Mesendoderm (in vitro differentiated cells): ENCODE results near the gene MYH14.
A peak's percentile ranks its signal among the peaks of the same experiment; 100 is the strongest.
"Not testable (repeated sequence)": the region's sequence is repeated elsewhere in the genome, so short reads cannot be mapped to it uniquely, and the experiment has no call there.

Experiments
- DNase-seq: peaks from one replicate; pipeline ENCODE4 v3.0.0; 2013
- H2AK5ac ChIP-seq: 2 replicates; pipeline ENCODE4 v1.6.1; 2013; ENCODE audit warnings: low read length, inconsistent platforms
- H2BK120ac ChIP-seq: 2 replicates; pipeline ENCODE4 v1.6.1; 2013; ENCODE audit warnings: low read depth, mild to moderate bottlenecking, low read length, moderate library complexity, mixed read lengths
- H2BK15ac ChIP-seq: replicated peaks from 2 replicates; pipeline ENCODE4 v1.6.1; 2013; ENCODE audit warnings: low read depth, mild to moderate bottlenecking, moderate library complexity
- H2BK5ac ChIP-seq: 2 replicates; pipeline ENCODE4 v1.6.1; 2013; ENCODE audit warnings: low read length, inconsistent platforms
- H3K18ac ChIP-seq: 2 replicates; pipeline ENCODE4 v1.6.1; 2013; ENCODE audit warnings: mild to moderate bottlenecking, low read length, mixed read lengths
- H3K23ac ChIP-seq: one replicate; pipeline ENCODE4 v1.6.1; 2013; ENCODE audit warnings: low read length
- H3K27ac ChIP-seq: 2 replicates; pipeline ENCODE4 v1.5.1; 2013; ENCODE audit warnings: low read depth, mild to moderate bottlenecking, inconsistent platforms, low read length, moderate library complexity
- H3K27me3 ChIP-seq: 2 replicates; pipeline ENCODE4 v1.6.1; 2013; ENCODE audit warnings: low read length, control low read depth, mild to moderate bottlenecking, inconsistent platforms; ENCODE audit not compliant: insufficient read depth, poor library complexity
- H3K36me3 ChIP-seq: 2 replicates; pipeline ENCODE4 v1.6.1; 2013; ENCODE audit warnings: low read length, inconsistent platforms; ENCODE audit not compliant: control insufficient read depth, insufficient read depth
- H3K4ac ChIP-seq: one replicate; pipeline ENCODE4 v1.6.1; 2013; ENCODE audit warnings: low read depth, mild to moderate bottlenecking, low read length, moderate library complexity
- H3K4me1 ChIP-seq: 2 replicates; pipeline ENCODE4 v1.6.1; 2013; ENCODE audit warnings: low read depth, low read length, inconsistent platforms; ENCODE audit not compliant: control insufficient read depth
- H3K4me2 ChIP-seq: 2 replicates; pipeline ENCODE4 v1.6.1; 2013; ENCODE audit warnings: low read length
- H3K4me3 ChIP-seq: 2 replicates; pipeline ENCODE4 v1.5.1; 2013; ENCODE audit warnings: mild to moderate bottlenecking, low read length
- H3K56ac ChIP-seq: one replicate; pipeline ENCODE4 v1.6.1; 2013; ENCODE audit warnings: low read length
- H3K79me1 ChIP-seq: 2 replicates; pipeline ENCODE4 v1.6.1; 2013; ENCODE audit warnings: low read length, inconsistent platforms
- H3K79me2 ChIP-seq: 2 replicates; pipeline ENCODE4 v1.6.1; 2013; ENCODE audit warnings: mild to moderate bottlenecking, low read length; ENCODE audit not compliant: control insufficient read depth, insufficient read depth
- H3K9ac ChIP-seq: 2 replicates; pipeline ENCODE4 v1.6.1; 2013; ENCODE audit warnings: low read length, inconsistent platforms
- H4K5ac ChIP-seq: one replicate; pipeline ENCODE4 v1.6.1; 2013; ENCODE audit warnings: low read length
- H4K8ac ChIP-seq: one replicate; pipeline ENCODE4 v1.6.1; 2013; ENCODE audit warnings: low read depth, mild to moderate bottlenecking, control low read depth, low read length, moderate library complexity
- WGBS: extraction: QIAGEN DNeasy Blood & Tissue Kit; methylation state at CpG from one replicate; pipeline ENCODE4 v1.1.7; 2013; ENCODE audit warnings: low lambda C conversion rate, missing lambda C conversion rate; ENCODE audit not compliant: insufficient coverage; ENCODE audit errors: extremely low coverage; 5-methylcytosine and 5-hydroxymethylcytosine counted together

The MYH14 gene

DNA sequence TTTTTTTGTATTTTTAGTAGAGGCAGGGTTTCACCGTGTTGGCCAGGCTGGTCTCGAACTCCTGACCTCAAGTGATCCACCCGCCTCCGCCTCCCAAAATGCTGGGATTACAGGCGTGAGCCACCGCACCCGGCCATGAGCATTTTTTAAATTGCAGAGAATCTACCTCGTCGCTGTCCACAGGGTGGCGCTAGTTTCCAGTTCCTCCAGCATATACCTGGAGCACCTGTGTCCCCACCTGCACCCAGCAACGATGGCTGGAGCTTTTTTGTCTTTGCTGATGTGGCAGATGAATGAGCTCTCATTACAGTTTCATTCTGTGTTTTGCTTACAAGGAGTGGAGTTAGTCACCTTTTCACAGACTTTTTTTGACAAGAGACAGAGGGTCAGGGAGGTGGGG, 34.1 kb downstream of the MYH14 start:
- not testable (repeated sequence) for H2BK120ac ChIP-seq, H3K4me1 ChIP-seq, H3K36me3 ChIP-seq, H3K56ac ChIP-seq, H3K4me3 ChIP-seq, H3K18ac ChIP-seq, H2BK15ac ChIP-seq, H2AK5ac ChIP-seq, H3K79me1 ChIP-seq, H4K5ac ChIP-seq, H3K27ac ChIP-seq, H3K27me3 ChIP-seq, H4K8ac ChIP-seq, H3K4ac ChIP-seq, H3K23ac ChIP-seq, H3K9ac ChIP-seq, H2BK5ac ChIP-seq, H3K4me2 ChIP-seq, H3K79me2 ChIP-seq
- no CpG with 5 or more reads among the region's 11 CpGs for WGBS
- DNase-seq: peak; percentile 42

DNA sequence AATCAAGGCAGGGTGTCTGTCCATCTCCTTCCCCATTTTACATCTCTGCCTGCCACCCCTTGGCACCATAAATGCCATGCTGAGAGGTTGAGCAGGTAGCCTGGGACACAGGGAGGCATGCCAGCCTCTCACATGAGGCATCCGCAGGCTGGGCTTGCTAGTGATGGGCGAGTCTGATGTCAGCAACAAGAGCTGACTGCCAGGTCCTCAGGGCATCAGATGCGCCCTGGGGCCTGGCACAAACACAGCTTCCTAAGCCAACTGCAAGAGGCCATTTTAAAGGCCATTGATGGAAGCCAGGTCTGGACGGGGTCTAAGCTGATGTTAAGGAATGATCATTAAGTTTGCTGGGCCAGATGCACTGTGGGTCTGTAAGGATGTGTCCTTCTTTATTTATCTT, 34.6 kb downstream of the MYH14 start:
- Histone ChIP-seq H3K27me3 (no peaks in the 10 kb centered on the region), H3K4me3 (no peak overlapping the region), H3K23ac (no peak overlapping the region), H3K4ac (no peak overlapping the region), H3K79me1 (no peaks in the 10 kb centered on the region), H4K8ac (no peak overlapping the region), H2BK15ac (no peak overlapping the region), H2BK5ac (no peak overlapping the region), H3K4me2 (no peak overlapping the region), H2BK120ac (no peak overlapping the region), H3K27ac (no peak overlapping the region), H3K56ac (no peak overlapping the region), H3K18ac (no peak overlapping the region), H3K9ac (no peak overlapping the region), H4K5ac (no peak overlapping the region), H3K79me2 (no peaks in the 10 kb centered on the region), H3K4me1 (no peaks in the 10 kb centered on the region), H2AK5ac (no peak overlapping the region), H3K36me3 (no peaks in the 10 kb centered on the region)
- DNase-seq: no peak
- no CpG with 5 or more reads among the region's 4 CpGs for WGBS

DNA sequence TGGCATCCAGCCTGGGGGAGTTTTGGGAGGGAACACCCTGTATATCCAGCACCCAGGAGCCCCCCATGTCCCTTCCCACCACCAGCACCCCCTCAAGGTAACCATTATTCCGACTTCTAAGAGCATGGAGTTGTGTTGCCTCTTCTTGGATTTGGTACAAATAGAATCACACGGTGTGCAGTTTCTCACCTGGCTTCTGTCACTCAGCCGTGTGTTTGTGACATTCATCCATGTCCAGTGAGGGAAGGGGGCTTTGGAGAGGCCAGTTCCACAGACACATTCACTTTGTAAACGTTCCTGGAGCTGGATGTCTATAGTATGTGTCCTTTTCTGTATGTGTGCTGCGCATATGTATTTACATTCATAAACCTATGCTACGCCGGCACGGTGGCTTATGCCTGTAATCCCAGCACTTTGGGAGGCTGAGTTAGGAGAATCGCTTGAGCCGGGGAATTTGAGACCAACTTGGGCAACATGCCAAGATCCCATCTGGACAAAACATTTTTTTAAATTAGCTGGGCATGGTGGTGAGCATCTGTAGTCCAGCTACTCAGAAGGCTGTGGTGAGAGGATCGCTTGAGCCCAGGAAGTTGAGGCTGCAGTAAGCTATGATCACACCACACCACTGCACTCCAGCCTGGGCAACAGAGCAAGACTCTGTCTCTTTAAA, 36.6 kb downstream of the MYH14 start:
- Histone ChIP-seq H2AK5ac (no peak overlapping the region), H3K4ac (no peak overlapping the region), H3K79me2 (no peaks in the 10 kb centered on the region), H4K5ac (no peak overlapping the region), H2BK15ac (no peak overlapping the region), H3K27me3 (no peaks in the 10 kb centered on the region), H3K18ac (no peak overlapping the region), H3K27ac (no peak overlapping the region), H2BK5ac (no peak overlapping the region), H2BK120ac (no peak overlapping the region), H3K23ac (no peak overlapping the region), H3K9ac (no peak overlapping the region), H3K56ac (no peak overlapping the region), H4K8ac (no peak overlapping the region), H3K79me1 (no peaks in the 10 kb centered on the region), H3K4me1 (no peaks in the 10 kb centered on the region), H3K4me3 (no peak overlapping the region), H3K36me3 (no peaks in the 10 kb centered on the region), H3K4me2 (no peak overlapping the region)
- no peak for DNase-seq
- no CpG with 5 or more reads among the region's 11 CpGs for WGBS

DNA sequence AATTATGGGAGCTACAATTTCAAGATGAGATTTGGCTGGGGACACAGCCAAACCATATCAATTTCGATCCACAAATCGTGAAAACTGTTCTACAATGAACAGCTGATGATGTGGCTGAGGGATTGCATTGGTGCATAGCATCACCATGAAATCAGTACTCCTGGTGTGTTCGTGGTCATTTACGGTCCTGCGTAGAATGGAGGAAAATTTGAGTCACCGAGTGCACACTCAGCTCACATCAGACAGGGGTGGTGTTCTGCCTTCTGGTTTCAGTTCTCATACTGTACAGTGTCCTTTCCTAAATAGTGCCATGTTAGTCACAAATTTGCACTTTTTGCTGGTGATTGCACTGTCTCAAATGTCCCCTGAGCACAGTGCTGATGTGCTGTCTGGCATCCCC, 39.2 kb downstream of the MYH14 start:
- H3K27ac ChIP-seq: no peak overlapping the region
- H2BK5ac ChIP-seq: no peak overlapping the region
- H3K23ac ChIP-seq: no peak overlapping the region
- no peak overlapping the region for H2BK15ac ChIP-seq
- H4K5ac ChIP-seq: no peak overlapping the region
- H3K9ac ChIP-seq: no peak overlapping the region
- H3K18ac ChIP-seq: no peak overlapping the region
- H3K27me3 ChIP-seq: no peaks in the 10 kb centered on the region
- no peak overlapping the region for H4K8ac ChIP-seq
- no peaks in the 10 kb centered on the region for H3K36me3 ChIP-seq
- H3K79me2 ChIP-seq: no peaks in the 10 kb centered on the region
- no peak for DNase-seq
- H3K56ac ChIP-seq: no peak overlapping the region
- no peaks in the 10 kb centered on the region for H3K4me1 ChIP-seq
- H2AK5ac ChIP-seq: no peak overlapping the region
- WGBS: no CpG with 5 or more reads among the region's 6 CpGs
- no peak overlapping the region for H3K4ac ChIP-seq
- no peak overlapping the region for H2BK120ac ChIP-seq
- no peaks in the 10 kb centered on the region for H3K79me1 ChIP-seq
- no peak overlapping the region for H3K4me3 ChIP-seq
- H3K4me2 ChIP-seq: no peak overlapping the region

DNA sequence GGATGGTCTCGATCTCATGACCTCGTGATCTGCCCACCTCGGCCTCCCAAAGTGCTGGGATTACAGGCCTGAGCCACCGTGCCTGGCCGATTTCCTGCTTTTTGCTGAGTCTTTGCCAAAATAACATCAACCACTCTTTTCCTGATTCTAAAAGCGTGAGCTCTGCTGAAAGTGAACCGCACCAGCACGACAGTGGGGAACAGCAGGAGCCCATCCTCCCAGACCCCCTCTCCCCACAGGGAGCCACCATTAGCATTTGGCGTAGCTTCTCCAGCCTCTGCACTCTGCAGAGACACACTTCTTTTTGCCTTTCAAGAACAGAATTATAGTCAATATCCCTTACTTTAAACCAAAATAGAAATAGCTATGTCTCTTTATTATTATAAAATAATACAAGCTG, 41.3 kb downstream of the MYH14 start:
- H4K8ac ChIP-seq: no peak overlapping the region
- no peaks in the 10 kb centered on the region for H3K79me1 ChIP-seq
- H2AK5ac ChIP-seq: no peak overlapping the region
- H3K9ac ChIP-seq: no peak overlapping the region
- no peak overlapping the region for H3K4me3 ChIP-seq
- H3K79me2 ChIP-seq: no peaks in the 10 kb centered on the region
- H3K4ac ChIP-seq: no peak overlapping the region
- H3K27ac ChIP-seq: no peak overlapping the region
- no peaks in the 10 kb centered on the region for H3K4me1 ChIP-seq
- peak; percentile 20 for DNase-seq
- H3K36me3 ChIP-seq: no peaks in the 10 kb centered on the region
- H3K56ac ChIP-seq: no peak overlapping the region
- no peak overlapping the region for H2BK5ac ChIP-seq
- H3K18ac ChIP-seq: no peak overlapping the region
- no peak overlapping the region for H2BK120ac ChIP-seq
- H3K4me2 ChIP-seq: no peak overlapping the region
- WGBS: no CpG with 5 or more reads among the region's 9 CpGs
- H4K5ac ChIP-seq: no peak overlapping the region
- no peak overlapping the region for H2BK15ac ChIP-seq
- no peaks in the 10 kb centered on the region for H3K27me3 ChIP-seq
- no peak overlapping the region for H3K23ac ChIP-seq

DNA sequence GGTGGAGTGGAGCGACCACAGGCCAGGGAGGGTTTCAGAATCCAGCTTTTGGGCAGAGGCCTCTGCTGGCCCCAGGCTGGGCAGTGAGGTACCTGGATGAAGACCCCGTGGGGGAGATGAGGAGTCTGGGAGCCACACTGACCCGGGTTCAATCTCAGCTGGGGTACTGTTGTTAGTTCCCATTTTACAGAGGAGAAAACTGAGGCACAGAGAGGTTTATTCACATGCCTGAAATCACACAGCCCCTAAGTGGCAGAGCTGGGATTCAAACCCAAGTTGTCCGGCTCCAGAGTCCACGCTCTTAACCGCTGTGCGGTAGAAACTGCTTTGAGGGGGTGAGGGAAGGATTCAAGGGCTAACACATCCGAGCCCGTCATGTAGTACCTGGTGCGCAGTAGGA, 45.0 kb downstream of the MYH14 start:
- H3K23ac ChIP-seq: no peak overlapping the region
- H4K5ac ChIP-seq: no peak overlapping the region
- no peak overlapping the region for H3K18ac ChIP-seq
- no peaks in the 10 kb centered on the region for H3K4me1 ChIP-seq
- no peak overlapping the region for H2BK5ac ChIP-seq
- WGBS: no CpG with 5 or more reads among the region's 10 CpGs
- H3K9ac ChIP-seq: no peak overlapping the region
- H3K27me3 ChIP-seq: no peaks in the 10 kb centered on the region
- H3K79me1 ChIP-seq: no peaks in the 10 kb centered on the region
- no peaks in the 10 kb centered on the region for H3K36me3 ChIP-seq
- H2BK15ac ChIP-seq: no peak overlapping the region
- H3K79me2 ChIP-seq: no peaks in the 10 kb centered on the region
- no peak overlapping the region for H3K4me3 ChIP-seq
- DNase-seq: no peak
- no peak overlapping the region for H2BK120ac ChIP-seq
- H3K4me2 ChIP-seq: no peak overlapping the region
- no peak overlapping the region for H3K27ac ChIP-seq
- no peak overlapping the region for H3K56ac ChIP-seq
- H4K8ac ChIP-seq: no peak overlapping the region
- H2AK5ac ChIP-seq: no peak overlapping the region
- no peak overlapping the region for H3K4ac ChIP-seq
